D721Med (cell line): ENCODE data around the gene PTPN1.
A peak's percentile ranks its signal among the peaks of the same experiment; 100 is the strongest.

Source experiments
- DNase-seq: peaks from one replicate; pipeline ENCODE4 v3.0.0; 2011; ENCODE audit warnings: low spot score; ENCODE audit not compliant: insufficient read length
- FAIRE-seq: peaks from 2 replicates; lab custom pipeline; 2011; peaks lifted over from hg19 to GRCh38; lab: Jason Lieb, UNC
- CTCF ChIP-seq: IDR thresholded peaks from 2 replicates; pipeline ENCODE4 v1.5.1; 2012; ENCODE audit warnings: mild to moderate bottlenecking, control low read depth; ENCODE audit not compliant: insufficient read depth; ENCODE audit errors: missing control alignments

The PTPN1 gene

GRCh38 chr20:50588034-50588736, 78.0 kb downstream of the PTPN1 start:
- peak; percentile 85 for TF ChIP-seq CTCF
- no peak for FAIRE-seq

GRCh38 chr20:50589548-50590347, 79.6 kb downstream of the PTPN1 start:
- no peak for FAIRE-seq
- TF ChIP-seq CTCF: no peak
- DNase-seq: no peak

More at GRCh38 chr20:50588034-50588736, 78.0 kb downstream of the PTPN1 start:
- peak; percentile 96 for DNase-seq

- TF ChIP-seq CTCF: no peak
- DNase-seq (no peak), FAIRE-seq (no peak)
Measured at GRCh38 chr20:50590348-50590664, 80.1 kb downstream of the PTPN1 start.

GRCh38 chr20:50591233-50591852, 81.2 kb downstream of the PTPN1 start:
- FAIRE-seq: no peak
- DNase-seq: no peak
- no peak for TF ChIP-seq CTCF

GRCh38 chr20:50592282-50593004, 82.3 kb downstream of the PTPN1 start:
- FAIRE-seq: no peak
- DNase-seq: no peak
- no peak for TF ChIP-seq CTCF

DNA sequence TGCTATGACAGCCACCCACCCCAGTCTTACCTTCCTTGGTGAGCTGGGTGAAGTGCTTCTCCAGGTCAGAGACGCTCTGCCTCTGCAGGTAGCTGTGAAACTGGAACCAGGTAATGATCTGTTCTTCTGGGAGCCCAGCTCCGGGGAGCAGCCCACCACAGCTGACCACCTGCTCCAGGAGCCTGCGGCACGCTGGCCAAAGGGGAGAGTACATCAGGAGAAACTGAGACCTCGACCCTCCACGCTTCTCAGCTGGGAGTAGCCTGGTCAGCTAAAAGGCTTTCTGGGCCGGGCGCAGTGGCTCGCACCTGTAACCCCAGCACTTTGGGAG, 82.8 kb downstream of the PTPN1 start:
- DNase-seq (no peak), FAIRE-seq (no peak)
- no peak for TF ChIP-seq CTCF
